K562 (cell line): ENCODE results near the gene RXRB. TPM values are rescaled to one million over a fixed set of nuclear protein-coding genes. Genes with fewer than 3 reads are reported as not detected.

ENCODE experiments used
- BCLAF1 ChIP-seq, 2 experiments: fragments of 450-650 bp in 1 of 2; IDR thresholded peaks; 2 replicates each; pipeline ENCODE4 v1.6.1; 2011 to 2017; ENCODE audit warnings: low read depth in 2 of 2, antibody characterized with exemption in 1 of 2, borderline replicate concordance in 1 of 2, low read length in 1 of 2, mild to moderate bottlenecking in 1 of 2, mixed read lengths in 1 of 2; ENCODE audit not compliant: control insufficient read depth in 1 of 2
- BCOR ChIP-seq: fragments of 450-650 bp; IDR thresholded peaks from 2 replicates; pipeline ENCODE4 v1.6.1; 2016
- ELF1 ChIP-seq: fragments of 200-800 bp; sonication (Bioruptor generic); IDR thresholded peaks from 2 replicates; pipeline ENCODE4 v1.6.1; 2016; ENCODE audit warnings: missing genetic modification characterization, missing compliant biosample characterization
- FUS ChIP-seq: fragments of 200-400 bp; formaldehyde crosslinking; optimal IDR thresholded peaks from 2 replicates; pipeline ENCODE3; 2017; ENCODE audit warnings: low read depth, low read length
- HBP1 ChIP-seq: fragments of 450-650 bp; formaldehyde crosslinking; IDR thresholded peaks from 2 replicates; pipeline ENCODE4 v1.4.0; 2022; ENCODE audit warnings: missing genetic modification characterization
- LARP7 ChIP-seq: fragments of 450-650 bp; IDR thresholded peaks from 2 replicates; pipeline ENCODE4 v1.6.1; 2016
- MTA1 ChIP-seq: fragments of 450-650 bp; IDR thresholded peaks from 2 replicates; pipeline ENCODE4 v1.6.1; 2017; ENCODE audit warnings: borderline replicate concordance
- NR4A1 ChIP-seq, 2 experiments: fragments of 250-450 bp in 1 of 2; fragments of 450-650 bp in 1 of 2; sonication (Bioruptor Pico) in 1 of 2; IDR thresholded peaks; 2 replicates each; pipeline versions ENCODE4 v1.4.0 to v1.6.1; 2016 to 2020; ENCODE audit warnings: mild to moderate bottlenecking in 2 of 2, missing compliant biosample characterization in 1 of 2, missing genetic modification characterization in 1 of 2, moderate library complexity in 1 of 2
- PML ChIP-seq: IDR thresholded peaks from 2 replicates; pipeline ENCODE4 v1.6.1; 2012; ENCODE audit warnings: low read length, inconsistent platforms
- SLC30A9 ChIP-seq: fragments of 250-450 bp; sonication (Bioruptor Pico); IDR thresholded peaks from 2 replicates; pipeline ENCODE4 v1.8.0; 2022; ENCODE audit warnings: mild to moderate bottlenecking, moderate library complexity
- SMAD4 ChIP-seq: fragments of 250-450 bp; sonication (Bioruptor Pico); conservative IDR thresholded peaks from 2 replicates; pipeline ENCODE4 v1.8.0; 2021; ENCODE audit warnings: inconsistent platforms, mild to moderate bottlenecking, moderate library complexity
- THRAP3 ChIP-seq: fragments of 450-650 bp; IDR thresholded peaks from 2 replicates; pipeline ENCODE4 v1.6.1; 2016; ENCODE audit warnings: mild to moderate bottlenecking, inconsistent platforms, borderline replicate concordance
- ZNF12 ChIP-seq: sonication (generic); formaldehyde crosslinking; IDR thresholded peaks from 2 replicates; pipeline ENCODE4 v1.4.0; 2020; ENCODE audit warnings: mild to moderate bottlenecking, missing genetic modification reagents
- ZZZ3 ChIP-seq: fragments of 450-650 bp; IDR thresholded peaks from 2 replicates; pipeline ENCODE4 v1.6.1; 2016; ENCODE audit warnings: antibody characterized with exemption, mild to moderate bottlenecking, moderate library complexity
- polyA plus RNA-seq, 8 experiments: library from polyadenylated mRNA; depleted of rRNA in 4 of 8; stranded (reverse) in 5 of 8; unstranded in 3 of 8; fragments of >200 nt; fragmentation: Nextera tagmentation in 2 of 8; fragmentation: Illumina TruSeq in 1 of 8; extraction: Ambion mirVana in 2 of 8; extraction: Trizol in 1 of 8; gene quantifications; 2 replicates each; pipeline versions ENCODE4 v1.2.1 to v1.2.3, GENCODE V29; 2011 to 2014; ENCODE audit warnings: inconsistent platforms in 1 of 8, missing spikeins in 1 of 8
- total RNA-seq, 7 experiments: library from RNA; depleted of rRNA in 6 of 7; stranded (reverse); fragments of >200 nt in 6 of 7; fragmentation: Illumina TruSeq in 2 of 7; extraction: Trizol in 2 of 7; gene quantifications; 2 replicates each; pipeline versions ENCODE4 v1.2.1 to v1.2.3, GENCODE V29; 2011 to 2021; ENCODE audit warnings: low replicate concordance in 1 of 7
- TF ChIP-seq, protein P1 (sequence below): sonication (generic); formaldehyde crosslinking; IDR thresholded peaks from 2 replicates; pipeline ENCODE4 v1.8.0; 2023; ENCODE audit warnings: missing genetic modification reagents, mild to moderate bottlenecking, borderline replicate concordance
- TF ChIP-seq, protein P2 (sequence below): fragments of 150-350 bp; conservative IDR thresholded peaks from 2 replicates; pipeline ENCODE4 v1.6.1; 2014; ENCODE audit warnings: low read length

The RXRB gene
- total and polyA plus RNA-seq, 9 of the 15 experiments (the other 6 are each of a cell fraction or from before 2014, with no cell fraction given), result 0.76 to 35.5 (median 18.4) TPM

- TF ChIP-seq BCLAF1 (IDR thresholded peaks at IDR 0.05; ENCODE audit: borderline replicate concordance in 1 of 2, control insufficient read depth in 1 of 2, low read depth in 2 of 2, low read length in 1 of 2) (0 out of 4 replicates have a peak, but pooled peaks of 1 of the 2 experiments have one; percentile 36), ZZZ3 (no peak), THRAP3 (no peak), SMAD4 (0 out of 2 replicates have a peak, but pooled peaks have one; percentile 69), ELF1 (tag) (no peak), SLC30A9 (CRISPR knock-in tag) (no peak), BCOR (no peak), PML (no peak), LARP7 (no peak), HBP1 (CRISPR knock-in tag) (peak; percentile 6; the same call in 1 of the 2 replicates), NR4A1 (CRISPR knock-in tag; IDR thresholded peaks at IDR 0.05) (no peak), NR4A1 (tag; IDR thresholded peaks at IDR 0.05) (peak; percentile 76; the same call in 1 of the 2 replicates), MTA1 (no peak), ZNF12 (CRISPR knock-in tag) (no peak), FUS (no peak)
- TF ChIP-seq, protein P1, sequence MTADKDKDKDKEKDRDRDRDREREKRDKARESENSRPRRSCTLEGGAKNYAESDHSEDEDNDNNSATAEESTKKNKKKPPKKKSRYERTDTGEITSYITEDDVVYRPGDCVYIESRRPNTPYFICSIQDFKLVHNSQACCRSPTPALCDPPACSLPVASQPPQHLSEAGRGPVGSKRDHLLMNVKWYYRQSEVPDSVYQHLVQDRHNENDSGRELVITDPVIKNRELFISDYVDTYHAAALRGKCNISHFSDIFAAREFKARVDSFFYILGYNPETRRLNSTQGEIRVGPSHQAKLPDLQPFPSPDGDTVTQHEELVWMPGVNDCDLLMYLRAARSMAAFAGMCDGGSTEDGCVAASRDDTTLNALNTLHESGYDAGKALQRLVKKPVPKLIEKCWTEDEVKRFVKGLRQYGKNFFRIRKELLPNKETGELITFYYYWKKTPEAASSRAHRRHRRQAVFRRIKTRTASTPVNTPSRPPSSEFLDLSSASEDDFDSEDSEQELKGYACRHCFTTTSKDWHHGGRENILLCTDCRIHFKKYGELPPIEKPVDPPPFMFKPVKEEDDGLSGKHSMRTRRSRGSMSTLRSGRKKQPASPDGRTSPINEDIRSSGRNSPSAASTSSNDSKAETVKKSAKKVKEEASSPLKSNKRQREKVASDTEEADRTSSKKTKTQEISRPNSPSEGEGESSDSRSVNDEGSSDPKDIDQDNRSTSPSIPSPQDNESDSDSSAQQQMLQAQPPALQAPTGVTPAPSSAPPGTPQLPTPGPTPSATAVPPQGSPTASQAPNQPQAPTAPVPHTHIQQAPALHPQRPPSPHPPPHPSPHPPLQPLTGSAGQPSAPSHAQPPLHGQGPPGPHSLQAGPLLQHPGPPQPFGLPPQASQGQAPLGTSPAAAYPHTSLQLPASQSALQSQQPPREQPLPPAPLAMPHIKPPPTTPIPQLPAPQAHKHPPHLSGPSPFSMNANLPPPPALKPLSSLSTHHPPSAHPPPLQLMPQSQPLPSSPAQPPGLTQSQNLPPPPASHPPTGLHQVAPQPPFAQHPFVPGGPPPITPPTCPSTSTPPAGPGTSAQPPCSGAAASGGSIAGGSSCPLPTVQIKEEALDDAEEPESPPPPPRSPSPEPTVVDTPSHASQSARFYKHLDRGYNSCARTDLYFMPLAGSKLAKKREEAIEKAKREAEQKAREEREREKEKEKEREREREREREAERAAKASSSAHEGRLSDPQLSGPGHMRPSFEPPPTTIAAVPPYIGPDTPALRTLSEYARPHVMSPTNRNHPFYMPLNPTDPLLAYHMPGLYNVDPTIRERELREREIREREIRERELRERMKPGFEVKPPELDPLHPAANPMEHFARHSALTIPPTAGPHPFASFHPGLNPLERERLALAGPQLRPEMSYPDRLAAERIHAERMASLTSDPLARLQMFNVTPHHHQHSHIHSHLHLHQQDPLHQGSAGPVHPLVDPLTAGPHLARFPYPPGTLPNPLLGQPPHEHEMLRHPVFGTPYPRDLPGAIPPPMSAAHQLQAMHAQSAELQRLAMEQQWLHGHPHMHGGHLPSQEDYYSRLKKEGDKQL, result no peak
- TF ChIP-seq, protein P2, sequence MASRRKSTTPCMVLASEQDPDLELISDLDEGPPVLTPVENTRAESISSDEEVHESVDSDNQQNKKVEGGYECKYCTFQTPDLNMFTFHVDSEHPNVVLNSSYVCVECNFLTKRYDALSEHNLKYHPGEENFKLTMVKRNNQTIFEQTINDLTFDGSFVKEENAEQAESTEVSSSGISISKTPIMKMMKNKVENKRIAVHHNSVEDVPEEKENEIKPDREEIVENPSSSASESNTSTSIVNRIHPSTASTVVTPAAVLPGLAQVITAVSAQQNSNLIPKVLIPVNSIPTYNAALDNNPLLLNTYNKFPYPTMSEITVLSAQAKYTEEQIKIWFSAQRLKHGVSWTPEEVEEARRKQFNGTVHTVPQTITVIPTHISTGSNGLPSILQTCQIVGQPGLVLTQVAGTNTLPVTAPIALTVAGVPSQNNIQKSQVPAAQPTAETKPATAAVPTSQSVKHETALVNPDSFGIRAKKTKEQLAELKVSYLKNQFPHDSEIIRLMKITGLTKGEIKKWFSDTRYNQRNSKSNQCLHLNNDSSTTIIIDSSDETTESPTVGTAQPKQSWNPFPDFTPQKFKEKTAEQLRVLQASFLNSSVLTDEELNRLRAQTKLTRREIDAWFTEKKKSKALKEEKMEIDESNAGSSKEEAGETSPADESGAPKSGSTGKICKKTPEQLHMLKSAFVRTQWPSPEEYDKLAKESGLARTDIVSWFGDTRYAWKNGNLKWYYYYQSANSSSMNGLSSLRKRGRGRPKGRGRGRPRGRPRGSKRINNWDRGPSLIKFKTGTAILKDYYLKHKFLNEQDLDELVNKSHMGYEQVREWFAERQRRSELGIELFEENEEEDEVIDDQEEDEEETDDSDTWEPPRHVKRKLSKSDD, result 0 out of 2 replicates have a peak, but pooled peaks have one; percentile 4
Observed at GRCh38 chr6:33248643-33248931, 48.1 kb upstream of the RXRB start (continued).
